Thymus (tissue), 11 donors: ENCODE results near the gene RAB4B. TPM values are rescaled to one million over a fixed set of nuclear protein-coding genes. Genes with fewer than 3 reads are reported as not detected.
"Not testable (repeated sequence)": the region's sequence is repeated elsewhere in the genome, so short reads cannot be mapped to it uniquely, and the experiment has no call there.

ENCODE experiments used
- DNase-seq, 9 donors: peaks; one replicate each; pipeline ENCODE4 v3.0.0-alpha.2; 2013; ENCODE audit warnings: low spot score in 9 of 9, low read depth in 6 of 9, missing footprints in 1 of 9
- H3K27ac ChIP-seq, 2 donors: one replicate each; pipeline ENCODE4 v1.5.1; 2013; ENCODE audit warnings: control low read depth in 1 of 2, low read depth in 1 of 2, low read length in 1 of 2, mild to moderate bottlenecking in 1 of 2, moderate library complexity in 1 of 2
- H3K27me3 ChIP-seq, 2 donors: one replicate each; pipeline ENCODE4 v1.5.1; 2013; ENCODE audit warnings: low read length in 1 of 2; ENCODE audit not compliant: control insufficient read depth in 2 of 2, insufficient read depth in 1 of 2
- H3K36me3 ChIP-seq, 2 donors: one replicate each; pipeline ENCODE4 v1.5.1; 2013; ENCODE audit warnings: low read length in 1 of 2, mild to moderate bottlenecking in 1 of 2, moderate library complexity in 1 of 2; ENCODE audit not compliant: control insufficient read depth in 2 of 2, insufficient read depth in 2 of 2
- H3K4me1 ChIP-seq, 2 donors: one replicate each; pipeline ENCODE4 v1.5.1; 2013; ENCODE audit warnings: low read length in 2 of 2; ENCODE audit not compliant: control insufficient read depth in 2 of 2, insufficient read depth in 2 of 2
- H3K4me3 ChIP-seq, 2 donors: one replicate each; pipeline ENCODE4 v1.5.1; 2013; ENCODE audit warnings: low read length in 2 of 2, control low read depth in 1 of 2, mild to moderate bottlenecking in 1 of 2
- H3K9me3 ChIP-seq, 2 donors: one replicate each; pipeline ENCODE4 v1.5.1; 2013; ENCODE audit warnings: low read length in 1 of 2, mild to moderate bottlenecking in 1 of 2; ENCODE audit not compliant: control insufficient read depth in 2 of 2, insufficient read depth in 1 of 2
- WGBS: extraction: QIAGEN DNeasy Blood & Tissue Kit; methylation state at CpG from one replicate; pipeline ENCODE4 v1.1.7; 2013; 5-methylcytosine and 5-hydroxymethylcytosine counted together
- polyA plus RNA-seq: library from polyadenylated mRNA; stranded (reverse); fragments of 200-250 nt; gene quantifications from one replicate; pipeline ENCODE4 v1.2.3, GENCODE V29; 2013
- total RNA-seq: library from RNA; stranded (reverse); fragments of 120-200 nt; gene quantifications from one replicate; pipeline ENCODE4 v1.2.4, GENCODE V29; 2013
- donor health status: healthy.

RAB4B gene
- total and polyA plus RNA-seq, 2 donors, result 24.2 to 86.7 TPM

GRCh38 chr19:40810649-40811408, 32.8 kb downstream of the RAB4B start:
- Histone ChIP-seq H3K27me3 (peaks cover 15 to 54% of the 10 kb centered on the region in 2 donors), H3K36me3 (peaks cover 23 to 31% of the 10 kb centered on the region in 2 donors), H3K4me3 (peak overlapping the region; percentile 29 to 41), H3K4me1 (peaks cover 17 to 36% of the 10 kb centered on the region in 2 donors)
- not testable (repeated sequence) for H3K9me3 ChIP-seq, H3K27ac ChIP-seq
- 6% methylated on average over 64 of the region's 65 CpGs for WGBS
- peak in 1 of 9 donors; percentile 28 for DNase-seq

DNA sequence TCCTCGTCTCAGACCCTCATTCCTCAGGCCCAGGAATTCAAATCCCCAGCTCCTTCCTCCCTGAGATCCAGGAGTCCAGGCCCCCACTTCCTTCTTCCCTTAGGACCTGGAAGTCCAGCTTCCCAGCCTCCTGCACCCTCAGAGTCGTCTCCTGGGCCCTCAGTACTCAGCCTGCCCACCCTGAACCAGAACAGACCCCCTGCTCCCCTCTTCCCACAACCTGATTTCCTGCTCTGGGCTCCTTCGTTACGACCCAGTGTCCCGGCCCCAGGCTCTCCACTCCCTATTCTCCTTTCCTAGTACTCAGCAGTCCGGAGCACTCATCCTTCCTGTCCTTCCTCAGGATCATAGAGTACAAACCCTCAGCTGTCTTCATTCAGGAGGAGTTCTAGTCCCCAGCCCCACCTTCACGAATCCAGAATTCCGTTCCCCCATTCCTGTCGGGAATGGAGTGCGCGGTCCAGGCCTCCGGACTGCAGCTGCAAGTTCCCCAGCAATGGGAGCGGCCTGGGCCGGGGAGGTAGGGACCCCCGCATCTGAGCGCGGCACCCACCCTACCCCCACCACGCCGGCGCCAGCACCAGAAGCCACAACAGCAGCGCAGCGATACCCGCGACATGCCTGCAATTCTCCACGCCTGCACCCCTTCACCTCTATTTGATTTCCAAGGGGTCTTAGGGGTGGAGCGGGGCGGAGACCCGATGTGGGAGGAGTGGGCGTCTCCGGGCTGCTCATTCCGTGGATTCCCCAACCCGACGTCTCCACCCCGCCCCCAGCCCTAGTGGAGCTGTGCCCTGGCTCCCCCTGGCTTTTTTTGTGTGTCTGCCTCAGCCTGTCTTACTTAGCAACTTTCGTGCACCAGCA, 33.7 kb downstream of the RAB4B start:
- Histone ChIP-seq H3K27ac (no peak overlapping the region), H3K36me3 (peaks cover 23 to 31% of the 10 kb centered on the region in 2 donors), H3K9me3 (no peaks in the 10 kb centered on the region), H3K27me3 (peaks cover 15 to 55% of the 10 kb centered on the region in 2 donors), H3K4me3 (peak overlapping the region; percentile 29 to 41), H3K4me1 (peaks cover 9 to 27% of the 10 kb centered on the region in 2 donors)
- DNase-seq, result peak in 1 of 9 donors; percentile 41
- WGBS, result 2% methylated on average over 35 of the region's 35 CpGs

DNA sequence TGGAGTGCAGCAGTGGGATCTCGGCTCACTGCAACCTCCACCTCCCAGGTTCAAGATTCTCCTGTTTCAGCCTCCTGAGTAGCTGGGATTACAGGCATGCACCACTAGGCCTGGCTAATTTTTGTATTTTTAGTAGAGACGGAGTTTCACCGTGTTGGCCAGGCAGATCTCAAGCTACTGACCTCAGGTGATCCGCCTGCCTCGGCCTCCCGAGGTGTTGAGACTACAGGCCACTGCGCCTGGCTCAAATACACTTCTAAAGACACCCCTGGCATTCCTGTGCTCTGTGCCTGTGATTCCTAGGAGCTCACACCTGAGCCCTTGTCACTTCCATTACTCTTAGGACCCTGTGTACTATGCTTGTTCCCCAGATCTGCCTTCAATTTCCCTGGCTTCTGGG, 34.5 kb downstream of the RAB4B start:
- peaks cover 5 to 18% of the 10 kb centered on the region in 2 donors for H3K4me1 ChIP-seq

DNA sequence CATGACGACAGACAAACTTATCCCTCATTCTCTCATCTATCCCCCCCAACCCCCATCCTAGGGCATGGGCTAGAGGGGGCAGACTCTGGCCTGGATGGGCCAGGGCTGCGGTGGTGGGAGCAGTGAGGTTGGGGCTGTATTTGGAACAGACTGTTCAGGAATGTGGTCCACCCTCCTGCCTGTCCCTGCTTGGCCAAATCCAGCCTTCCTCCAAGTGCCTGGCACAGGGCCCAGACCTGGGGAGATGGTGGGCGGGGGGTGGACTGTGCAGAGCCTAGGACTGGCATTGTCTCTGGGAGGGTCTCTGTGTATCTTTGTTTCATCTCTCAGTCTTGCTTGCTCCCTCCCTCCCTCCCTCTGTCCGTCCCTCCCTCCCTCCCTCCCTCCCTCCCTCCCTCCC, 35.1 kb downstream of the RAB4B start:
- no peaks in the 10 kb centered on the region for H3K9me3 ChIP-seq
- peaks cover 12 to 18% of the 10 kb centered on the region in 2 donors for H3K36me3 ChIP-seq
- H3K27me3 ChIP-seq, result peaks cover 15 to 55% of the 10 kb centered on the region in 2 donors
- H3K27ac ChIP-seq, result no peak overlapping the region
- no peak for DNase-seq
- peaks cover 5 to 18% of the 10 kb centered on the region in 2 donors for H3K4me1 ChIP-seq
- H3K4me3 ChIP-seq, result no peak overlapping the region
- WGBS, result 79% methylated on average over 4 of the region's 4 CpGs

More for the DNA sequence above, 34.5 kb downstream of the RAB4B start:
- Histone ChIP-seq H3K27me3 (peaks cover 15 to 55% of the 10 kb centered on the region in 2 donors), H3K36me3 (peaks cover 18 to 24% of the 10 kb centered on the region in 2 donors)
- not testable (repeated sequence) for H3K4me3 ChIP-seq, H3K9me3 ChIP-seq, DNase-seq, H3K27ac ChIP-seq
- 89% methylated on average over 7 of the region's 7 CpGs for WGBS

- H3K4me1 ChIP-seq, result peaks cover 10 to 20% of the 10 kb centered on the region in 2 donors
- no peaks in the 10 kb centered on the region for H3K9me3 ChIP-seq
- peaks cover 15 to 50% of the 10 kb centered on the region in 2 donors for H3K27me3 ChIP-seq
- no peak overlapping the region for H3K27ac ChIP-seq
- no peaks in the 10 kb centered on the region for H3K36me3 ChIP-seq
- no peak overlapping the region for H3K4me3 ChIP-seq
- no peak for DNase-seq
- 88% methylated on average over 4 of the region's 4 CpGs for WGBS
Measured at GRCh38 chr19:40815223-40815622, 37.2 kb downstream of the RAB4B start.

DNA sequence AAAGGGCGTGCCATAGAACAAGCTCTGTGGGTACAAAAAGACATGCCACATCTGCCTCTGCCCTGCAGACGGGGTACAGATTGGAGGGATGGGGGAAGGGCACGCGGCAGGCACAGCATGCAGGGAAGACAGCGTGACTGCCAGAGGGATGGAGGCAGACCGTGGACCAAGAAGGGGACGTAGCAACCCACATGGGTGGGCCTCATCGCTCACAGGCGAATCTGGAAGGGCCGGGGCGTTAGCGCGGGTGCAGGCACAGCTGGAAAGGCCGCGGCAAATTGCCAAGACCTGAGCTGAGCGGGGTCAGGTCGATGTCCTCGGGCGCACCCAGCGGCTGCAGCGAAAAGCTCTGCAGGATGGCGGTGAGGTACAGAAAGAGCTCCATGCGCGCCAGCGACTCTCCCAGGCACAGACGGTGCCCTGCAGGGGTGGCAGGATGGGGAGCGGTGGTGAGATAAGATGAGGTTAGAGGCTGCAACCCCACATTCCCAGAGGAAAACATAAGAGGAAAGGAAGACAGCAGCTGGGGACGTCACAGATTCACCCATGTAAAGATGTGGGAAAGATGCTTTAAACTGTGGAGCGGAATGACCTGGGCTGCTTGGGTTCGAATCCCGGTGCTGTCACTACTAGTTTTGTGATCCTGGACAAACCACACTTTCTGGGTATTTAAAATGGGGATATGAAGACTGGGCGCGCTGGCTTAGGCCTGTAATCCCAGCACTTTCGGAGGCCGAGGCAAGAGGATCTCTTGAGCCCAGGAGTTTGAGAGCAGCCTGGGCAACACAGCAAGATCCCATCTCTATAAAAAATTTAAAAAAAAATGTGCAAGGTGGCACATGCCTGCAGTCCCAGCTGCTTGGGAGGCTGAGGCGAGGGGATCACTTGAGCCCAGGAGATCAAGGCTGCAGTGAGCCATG, 40.7 kb downstream of the RAB4B start:
- H3K36me3 ChIP-seq, H3K27ac ChIP-seq, H3K4me3 ChIP-seq, H3K4me1 ChIP-seq, H3K9me3 ChIP-seq: not testable (repeated sequence)
- peaks cover 0 to 17% of the 10 kb centered on the region in 2 donors for H3K27me3 ChIP-seq
- peak in 1 of 9 donors; percentile 53 for DNase-seq
- WGBS, result 24% methylated on average over 36 of the region's 36 CpGs

DNA sequence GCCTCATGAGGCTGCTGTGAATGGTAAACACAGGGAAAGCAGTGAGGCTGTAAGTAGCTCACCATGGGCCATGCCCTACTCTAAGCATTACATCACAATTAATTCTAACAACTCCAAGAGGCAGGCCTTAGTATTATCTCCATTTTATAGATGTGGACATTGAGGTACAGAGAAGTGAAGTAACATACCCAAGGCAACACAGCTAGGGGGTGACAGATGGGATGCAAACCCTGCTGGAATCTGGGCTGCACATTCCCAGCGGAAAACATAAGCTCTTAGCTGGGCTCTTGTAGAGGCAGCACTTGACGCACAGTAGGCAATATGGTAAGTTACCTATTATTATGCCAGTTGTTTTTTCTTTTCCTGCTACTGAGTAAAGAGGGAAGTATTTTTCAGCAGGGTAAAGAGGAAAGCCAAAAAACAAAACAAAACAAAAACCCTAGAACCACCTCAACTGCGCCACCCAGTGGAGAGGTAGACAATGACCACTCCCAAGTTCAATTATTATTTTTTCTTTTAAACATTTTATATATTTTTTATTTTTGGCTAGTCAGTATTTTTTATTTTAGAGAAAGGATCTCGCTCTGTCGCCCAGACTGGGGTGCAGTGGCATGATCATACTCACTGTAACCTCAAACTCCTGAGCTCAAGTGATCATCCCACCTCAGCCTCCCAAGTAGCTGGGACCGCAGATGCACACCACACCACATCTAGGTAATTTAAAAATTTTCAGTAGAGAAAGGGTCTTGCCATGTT, 41.6 kb downstream of the RAB4B start:
- not testable (repeated sequence) for H3K27me3 ChIP-seq, H3K36me3 ChIP-seq, H3K9me3 ChIP-seq, H3K4me3 ChIP-seq, H3K4me1 ChIP-seq
- H3K27ac ChIP-seq, result peak overlapping the region in 1 of 2 donors; percentile 18
- peak in 2 of 9 donors; percentile 56 to 67 for DNase-seq
- WGBS, result 43% methylated on average over 6 of the region's 6 CpGs

DNA sequence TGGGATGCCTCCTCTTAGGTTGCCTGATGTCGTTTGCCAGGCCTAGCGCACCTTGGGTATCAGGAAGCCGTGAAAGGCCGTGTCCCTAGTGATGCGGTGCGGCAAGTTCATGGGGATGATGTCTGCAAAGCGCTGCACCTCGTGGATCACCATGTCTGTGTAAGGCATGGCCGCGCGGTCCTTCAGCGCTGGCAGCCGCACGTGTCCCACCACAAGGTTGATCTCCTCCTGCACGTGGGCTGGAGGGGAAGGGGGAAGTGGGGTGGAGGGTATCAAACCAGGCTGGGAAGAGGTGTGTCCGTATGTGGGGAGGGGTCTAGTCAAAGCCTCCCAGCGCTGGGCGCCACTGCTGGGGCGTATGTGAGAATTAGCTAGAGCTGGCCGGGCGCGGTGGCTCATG, 44.1 kb downstream of the RAB4B start:
- no peak for DNase-seq
- 94% methylated on average over 22 of the region's 22 CpGs for WGBS
- Histone ChIP-seq H3K4me1 (peaks cover 4 to 5% of the 10 kb centered on the region in 2 donors), H3K27ac (no peak overlapping the region), H3K9me3 (no peaks in the 10 kb centered on the region), H3K4me3 (no peak overlapping the region), H3K27me3 (no peaks in the 10 kb centered on the region), H3K36me3 (peaks cover 0 to under 1% of the 10 kb centered on the region in 2 donors)
